H1 (cell line): ENCODE data around the gene OSBPL6. TPM values are rescaled to one million over a fixed set of nuclear protein-coding genes. Genes with fewer than 3 reads are reported as not detected.

Source experiments
- BACH1 ChIP-seq: IDR thresholded peaks from 2 replicates; pipeline ENCODE4 v1.6.1; 2012; ENCODE audit warnings: low read length, improper control_type of control experiment
- CBX5 ChIP-seq: fragments of 300-800, 300-1000 bp; sonication (generic); IDR thresholded peaks from 2 replicates; pipeline ENCODE4 v1.7.1; 2016; ENCODE audit warnings: antibody characterized with exemption, low read length, low read depth
- CHD7 ChIP-seq: fragments of 300-600 bp; sonication (generic); IDR thresholded peaks from 2 replicates; pipeline ENCODE4 v1.7.1; 2012; ENCODE audit warnings: low read length, moderate library complexity, mild to moderate bottlenecking, inconsistent platforms; ENCODE audit not compliant: insufficient replicate concordance
- EP300 ChIP-seq, 2 experiments: IDR thresholded peaks; 1 replicate in 1 of 2; 2 replicates in 1 of 2; pipeline ENCODE4 v1.6.1; 2011 to 2012; ENCODE audit warnings: low read depth in 2 of 2, low read length in 2 of 2, mild to moderate bottlenecking in 2 of 2, borderline replicate concordance in 1 of 2, inconsistent platforms in 1 of 2, moderate library complexity in 1 of 2
- FOSL1 ChIP-seq: IDR thresholded peaks from 2 replicates; pipeline ENCODE4 v1.6.1; 2011; ENCODE audit warnings: mild to moderate bottlenecking, low read depth, low read length, moderate library complexity; ENCODE audit not compliant: insufficient read depth
- SAP30 ChIP-seq: fragments of 300-600 bp; sonication (generic); IDR thresholded peaks from 2 replicates; pipeline ENCODE4 v1.7.1; 2012; ENCODE audit warnings: low read length, moderate library complexity, mild to moderate bottlenecking, inconsistent platforms; ENCODE audit not compliant: insufficient read depth, insufficient replicate concordance
- TAF1 ChIP-seq: IDR thresholded peaks from 2 replicates; pipeline ENCODE4 v1.6.1; 2011; ENCODE audit warnings: mild to moderate bottlenecking, low read depth, low read length
- polyA plus RNA-seq, 7 experiments: library from polyadenylated mRNA; depleted of rRNA in 3 of 7; stranded (reverse) in 5 of 7; unstranded in 2 of 7; fragments of >200 nt in 5 of 7; fragments of 200-250 nt in 2 of 7; gene quantifications; 1 replicate in 5 of 7; 2 replicates in 1 of 7; 4 replicates in 1 of 7; pipeline versions ENCODE4 v1.2.1 to v1.2.3, GENCODE V29; 2011 to 2013; ENCODE audit warnings: missing spikeins in 2 of 7, mixed read lengths in 2 of 7
- total RNA-seq: library from RNA; stranded (reverse); fragmentation: NEBNext Ultra II Directional; extraction: Animal tissue kit (Norgen Biotek cat#: 25700); gene quantifications from 2 replicates; pipeline ENCODE4 v1.2.1, GENCODE V29; 2021

The OSBPL6 gene
- total and polyA plus RNA-seq, 2 of the 8 experiments (the other 6 are each of a cell fraction or from before 2014, with no cell fraction given), result 1.7 to 5.6 TPM

DNA sequence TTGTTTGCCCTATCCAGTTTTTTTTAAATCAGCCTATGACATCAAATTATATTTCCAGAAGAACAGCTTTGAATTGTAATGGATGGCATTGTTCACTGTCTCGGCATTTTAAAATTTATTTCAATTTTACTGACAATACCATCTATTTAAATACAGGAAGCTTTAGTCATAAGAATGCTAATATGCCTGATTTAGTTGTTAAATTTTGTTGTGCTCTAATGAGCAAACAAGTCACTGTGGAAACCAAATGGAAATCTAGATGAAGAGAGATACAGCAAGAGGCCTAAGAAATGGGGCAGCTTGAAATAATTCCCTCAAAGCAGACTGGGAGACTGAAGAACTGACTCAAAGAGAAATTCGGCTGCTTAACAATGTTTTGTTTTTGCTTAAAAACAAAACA is 76.8 kb downstream of the OSBPL6 start (continued):
- TF ChIP-seq CHD7 (no peak), SAP30 (no peak), BACH1 (no peak), EP300 (IDR thresholded peaks at IDR 0.05; ENCODE audit: borderline replicate concordance in 1 of 2, low read depth in 2 of 2, low read length in 2 of 2) (no peak), CBX5 (no peak), TAF1 (no peak), FOSL1 (no peak)
